Sigmoid colon (tissue), 7 donors: ENCODE results near the gene ENOX2. TPM values are rescaled to one million over a fixed set of nuclear protein-coding genes. Genes with fewer than 3 reads are reported as not detected.

Experiments used
- DNase-seq: peaks from one replicate; pipeline ENCODE4 v3.0.0-alpha.2; 2019
- H3K27ac ChIP-seq, 4 donors: fragments of 200-600 bp; sonication (generic); one replicate each; pipeline ENCODE4 v1.5.1; 2016 to 2019; ENCODE audit warnings: mild to moderate bottlenecking in 1 of 4
- H3K27me3 ChIP-seq, 3 donors: fragments of 200-600 bp; sonication (generic); one replicate each; pipeline ENCODE4 v1.5.1; 2019; ENCODE audit warnings: mild to moderate bottlenecking in 1 of 3
- H3K36me3 ChIP-seq, 4 donors: fragments of 200-600 bp; sonication (generic); one replicate each; pipeline ENCODE4 v1.5.1; 2016 to 2019
- H3K4me1 ChIP-seq, 4 donors: fragments of 200-600 bp; sonication (generic); one replicate each; pipeline ENCODE4 v1.5.1; 2017 to 2019
- H3K4me3 ChIP-seq, 4 donors: fragments of 200-600 bp; sonication (generic); one replicate each; pipeline ENCODE4 v1.5.1; 2017 to 2019; ENCODE audit warnings: mild to moderate bottlenecking in 2 of 4, moderate library complexity in 1 of 4
- H3K9me3 ChIP-seq, 4 donors: fragments of 200-600 bp in 3 of 4; sonication (generic) in 3 of 4; one replicate each; pipeline versions ENCODE4 v1.5.1 to v1.6.1; 2013 to 2019
- CTCF ChIP-seq, 4 experiments: fragments of 450-650 bp in 3 of 4; fragments of 200-600 bp in 1 of 4; IDR thresholded peaks; one replicate each; pipeline ENCODE4 v1.5.1; 2016 to 2019; ENCODE audit warnings: antibody characterized with exemption in 4 of 4, mild to moderate bottlenecking in 3 of 4, moderate library complexity in 2 of 4
- EP300 ChIP-seq, 4 donors: sonication (generic); formaldehyde crosslinking; IDR thresholded peaks; one replicate each; pipeline ENCODE4 v1.6.1; 2017; ENCODE audit warnings: antibody characterized with exemption in 4 of 4
- POLR2A ChIP-seq, 2 donors: fragments of 450-650 bp; IDR thresholded peaks; one replicate each; pipeline ENCODE4 v1.6.1; 2016; ENCODE audit warnings: antibody characterized with exemption in 2 of 2, mild to moderate bottlenecking in 2 of 2, moderate library complexity in 2 of 2
- POLR2AphosphoS5 ChIP-seq, 4 donors: sonication (generic); formaldehyde crosslinking; IDR thresholded peaks; one replicate each; pipeline ENCODE4 v1.6.1; 2017; ENCODE audit warnings: antibody characterized with exemption in 4 of 4
- WGBS, 2 donors: extraction: QIAGEN DNeasy Blood & Tissue Kit; methylation state at CpG; one replicate each; pipeline ENCODE4 v1.1.7; 2013; 5-methylcytosine and 5-hydroxymethylcytosine counted together
- intact Hi-C: fragments of 100-400 bp; cut with DNase I; formaldehyde crosslinking; loops from one replicate; pipeline ENCODE4 v1.15.1; 2023
- polyA plus RNA-seq, 3 donors: library from polyadenylated mRNA; stranded (reverse); fragments of 200-250 nt; gene quantifications; one replicate each; pipeline ENCODE4 v1.2.3, GENCODE V29; 2013
- total RNA-seq, 4 donors: library from RNA; depleted of rRNA; stranded (reverse); fragments of >200 nt; gene quantifications; one replicate each; pipeline ENCODE4 v1.1.0, GENCODE V29; 2016
- donor health status: healthy with polysubstance abuse.
- donor health status: Bipolar disorder and iron deficiency.
- donor health status: healthy.

ENOX2 gene
- total and polyA plus RNA-seq, 7 donors, result 2.4 to 28.9 (median 18.8) TPM

- DNase-seq, result no peak
- 6 to 36% methylated on average over 9 of the region's 9 CpGs for WGBS, 2 donors
- H3K27me3 ChIP-seq, result no peaks in the 10 kb centered on the region
- H3K4me3 ChIP-seq, result no peak overlapping the region
- H3K27ac ChIP-seq, result no peak overlapping the region
- H3K36me3 ChIP-seq, result no peaks in the 10 kb centered on the region
- TF ChIP-seq POLR2A (IDR thresholded peaks at IDR 0.05) (no peak), POLR2AphosphoS5 (IDR thresholded peaks at IDR 0.05) (no peak), EP300 (IDR thresholded peaks at IDR 0.05) (no peak), CTCF (IDR thresholded peaks at IDR 0.05) (no peak)
- no peaks in the 10 kb centered on the region for H3K9me3 ChIP-seq
- H3K4me1 ChIP-seq, result no peaks in the 10 kb centered on the region
- intact Hi-C loops, result no loop called here
Observed at GRCh38 chrX:130594453-130594916, 308.5 kb downstream of the ENOX2 start.

GRCh38 chrX:130593911-130594310 lies 309.1 kb downstream of the ENOX2 start:
- Histone ChIP-seq H3K4me3 (no peak overlapping the region), H3K4me1 (no peaks in the 10 kb centered on the region), H3K27ac (no peak overlapping the region), H3K27me3 (no peaks in the 10 kb centered on the region), H3K9me3 (no peaks in the 10 kb centered on the region), H3K36me3 (no peaks in the 10 kb centered on the region)
- DNase-seq, result no peak
- 82 to 86% methylated on average over 9 of the region's 9 CpGs for WGBS, 2 donors
- TF ChIP-seq POLR2A (IDR thresholded peaks at IDR 0.05) (no peak), POLR2AphosphoS5 (IDR thresholded peaks at IDR 0.05) (no peak), CTCF (IDR thresholded peaks at IDR 0.05) (no peak), EP300 (IDR thresholded peaks at IDR 0.05) (no peak)
- intact Hi-C loops, result no loop called here

DNA sequence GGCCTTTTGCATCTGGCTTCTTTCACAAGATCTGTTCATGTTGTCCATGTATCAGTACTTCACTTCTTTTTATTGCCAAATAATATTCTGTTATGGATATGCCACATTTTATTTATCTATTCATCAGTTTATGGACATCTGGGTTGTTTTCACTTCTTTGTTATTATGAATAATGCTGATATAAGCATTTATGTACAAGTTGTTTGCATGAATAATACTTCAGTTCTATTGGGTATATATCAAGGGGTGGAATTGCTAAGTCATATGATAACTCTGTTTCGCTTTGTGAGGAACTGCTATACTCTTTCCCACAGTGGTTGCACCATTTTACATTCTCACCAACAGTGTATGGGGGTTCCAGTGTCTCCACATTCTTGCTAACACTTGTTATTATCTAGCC lies 310.8 kb downstream of the ENOX2 start:
- intact Hi-C loops, result no loop called here
- no peak overlapping the region for H3K4me3 ChIP-seq
- no peak for TF ChIP-seq POLR2A (IDR thresholded peaks at IDR 0.05)
- TF ChIP-seq EP300 (IDR thresholded peaks at IDR 0.05), result no peak
- TF ChIP-seq CTCF (IDR thresholded peaks at IDR 0.05), result no peak
- no peak for TF ChIP-seq POLR2AphosphoS5 (IDR thresholded peaks at IDR 0.05)

GRCh38 chrX:130578906-130579305 lies 324.1 kb downstream of the ENOX2 start:
- intact Hi-C loops, result no loop called here
- DNase-seq, result no peak
- Histone ChIP-seq H3K36me3 (no peaks in the 10 kb centered on the region), H3K4me1 (no peaks in the 10 kb centered on the region), H3K27ac (no peak overlapping the region), H3K4me3 (no peak overlapping the region), H3K9me3 (no peaks in the 10 kb centered on the region), H3K27me3 (no peaks in the 10 kb centered on the region)
- no peak for TF ChIP-seq POLR2A (IDR thresholded peaks at IDR 0.05)

More for the DNA sequence above, 310.8 kb downstream of the ENOX2 start:
- 90 to 93% methylated on average over 1 of the region's 1 CpG for WGBS, 2 donors
- Histone ChIP-seq H3K36me3 (no peaks in the 10 kb centered on the region), H3K9me3 (no peaks in the 10 kb centered on the region), H3K27me3 (no peaks in the 10 kb centered on the region), H3K4me1 (no peaks in the 10 kb centered on the region), H3K27ac (no peak overlapping the region)
- no peak for DNase-seq

DNA sequence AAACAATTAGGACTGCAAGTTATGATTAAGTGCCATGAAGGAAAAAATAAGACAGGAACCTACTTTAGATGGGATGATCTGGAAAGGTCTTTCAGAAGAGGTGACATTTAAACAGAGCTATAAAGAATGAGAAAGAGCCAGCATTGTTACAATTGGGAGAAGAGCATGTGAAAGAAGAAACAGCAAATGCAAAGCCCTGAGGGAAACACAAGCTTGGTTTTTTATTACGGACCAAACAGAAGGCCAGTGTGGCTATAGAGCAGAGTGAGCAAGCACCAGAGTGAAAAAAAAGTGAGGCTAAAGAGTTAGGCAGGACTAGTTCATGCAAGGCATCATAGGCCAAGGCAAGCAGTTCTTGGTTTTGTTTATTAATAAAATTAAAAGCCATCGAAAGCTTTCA lies 325.6 kb downstream of the ENOX2 start:
- H3K27ac ChIP-seq, result no peak overlapping the region
- no peaks in the 10 kb centered on the region for H3K9me3 ChIP-seq
- no peaks in the 10 kb centered on the region for H3K36me3 ChIP-seq
- H3K27me3 ChIP-seq, result no peaks in the 10 kb centered on the region
- H3K4me3 ChIP-seq, result no peak overlapping the region
- 88 to 95% methylated on average over 2 of the region's 2 CpGs for WGBS, 2 donors
- H3K4me1 ChIP-seq, result no peaks in the 10 kb centered on the region
- intact Hi-C loops, result loop anchor here (2.0 kb wide), 1 partner anchor 339 kb away; no protein-coding TSS in a partner anchor
- TF ChIP-seq EP300 (IDR thresholded peaks at IDR 0.05), result no peak
- no peak for TF ChIP-seq CTCF (IDR thresholded peaks at IDR 0.05)
- TF ChIP-seq POLR2A (IDR thresholded peaks at IDR 0.05), result no peak
- no peak for TF ChIP-seq POLR2AphosphoS5 (IDR thresholded peaks at IDR 0.05)
- DNase-seq, result no peak
